Measurements from ENCODE around the gene CACNA1H. TPM values are rescaled to one million over a fixed set of nuclear protein-coding genes. Genes with fewer than 3 reads are reported as not detected.
"Not testable (repeated sequence)": the region's sequence is repeated elsewhere in the genome, so short reads cannot be mapped to it uniquely, and the experiment has no call there.

The CACNA1H gene
- total and polyA plus RNA-seq, 2 of the 4 experiments (the other 2 are of a cell fraction), result 1.6 to 5.8 TPM

GRCh38 chr16:1231301-1231700 lies 78.4 kb downstream of the CACNA1H start:
- H3K9me3 ChIP-seq (ENCODE audit: control insufficient read depth, insufficient read depth, low read length); ATAC-seq (ENCODE audit: low read depth); H3K23ac ChIP-seq (ENCODE audit: low read depth, low read length); H2AK5ac ChIP-seq (ENCODE audit: low read depth, low read length); POLR2A ChIA-PET (ENCODE audit: unreplicated experiment); H3K27ac ChIP-seq (ENCODE audit: insufficient read depth, low read length); intact Hi-C loops (cut with micrococcal nuclease); H3K79me1 ChIP-seq (ENCODE audit: low read depth in 1 of 2, low read length in 2 of 2); H3K4me2 ChIP-seq (ENCODE audit: low read depth, low read length); BruUV-seq (replicated peaks); H2BK120ac ChIP-seq (ENCODE audit: low read depth, low read length); H4K5ac ChIP-seq (ENCODE audit: low read depth, low read length); H3K27me3 ChIP-seq (ENCODE audit: control insufficient read depth, insufficient read depth, low read length); H2BK20ac ChIP-seq (ENCODE audit: low read depth, low read length); H2BK5ac ChIP-seq (ENCODE audit: low read depth, low read length, poor library complexity, severe bottlenecking); H3K18ac ChIP-seq (ENCODE audit: low read depth, low read length); H3K9me1 ChIP-seq (ENCODE audit: insufficient read depth, low read length); H4K91ac ChIP-seq (ENCODE audit: insufficient read depth, low read depth, low read length); H2BK15ac ChIP-seq (ENCODE audit: low read depth, low read length); dilution Hi-C loops (cut with HindIII; ENCODE audit: low sequenced_read_pairs, unreplicated experiment); H3K36me3 ChIP-seq (ENCODE audit: control insufficient read depth, insufficient read depth, low read length); H2AK9ac ChIP-seq (replicated peaks; ENCODE audit: low read depth, low read length, poor library complexity); H4K8ac ChIP-seq (ENCODE audit: low read depth in 2 of 2, low read length in 2 of 2); CTCF ChIA-PET; H3K9ac ChIP-seq (ENCODE audit: low read depth, low read length); H4K20me1 ChIP-seq (ENCODE audit: insufficient read depth, low read length); H3K4me3 ChIP-seq (ENCODE audit: insufficient read depth, low read depth, low read length); DNase-seq; H3K14ac ChIP-seq (replicated peaks; ENCODE audit: low read depth, low read length); H3K4me1 ChIP-seq (ENCODE audit: control insufficient read depth, insufficient read depth, low read length); H2AFZ ChIP-seq (replicated peaks; ENCODE audit: low read length, poor library complexity); in situ Hi-C loops (cut with MboI; ENCODE audit: low sequenced_read_pairs); H3K56ac ChIP-seq (ENCODE audit: extremely low read depth, insufficient read depth, low read length); H3K4ac ChIP-seq (ENCODE audit: low read depth, low read length): not testable (repeated sequence)
- no CpG with 5 or more reads among the region's 7 CpGs for WGBS, 2 experiments (ENCODE audit: extremely low coverage in 2 of 2, insufficient read length in 1 of 2)

GRCh38 chr16:1232049-1232748 lies 79.3 kb downstream of the CACNA1H start:
- H4K20me1 ChIP-seq (ENCODE audit: insufficient read depth, low read length); H3K79me1 ChIP-seq (ENCODE audit: low read depth in 1 of 2, low read length in 2 of 2); H3K36me3 ChIP-seq (ENCODE audit: control insufficient read depth, insufficient read depth, low read length); dilution Hi-C loops (cut with HindIII; ENCODE audit: low sequenced_read_pairs, unreplicated experiment); H3K4me1 ChIP-seq (ENCODE audit: control insufficient read depth, insufficient read depth, low read length); H4K91ac ChIP-seq (ENCODE audit: insufficient read depth, low read depth, low read length); H3K14ac ChIP-seq (replicated peaks; ENCODE audit: low read depth, low read length); H3K18ac ChIP-seq (ENCODE audit: low read depth, low read length); H2AK9ac ChIP-seq (replicated peaks; ENCODE audit: low read depth, low read length, poor library complexity); POLR2A ChIA-PET (ENCODE audit: unreplicated experiment); H3K27ac ChIP-seq (ENCODE audit: insufficient read depth, low read length); H3K9me3 ChIP-seq (ENCODE audit: control insufficient read depth, insufficient read depth, low read length); H2AK5ac ChIP-seq (ENCODE audit: low read depth, low read length); H3K23ac ChIP-seq (ENCODE audit: low read depth, low read length); in situ Hi-C loops (cut with MboI; ENCODE audit: low sequenced_read_pairs); H3K56ac ChIP-seq (ENCODE audit: extremely low read depth, insufficient read depth, low read length); H3K4me3 ChIP-seq (ENCODE audit: insufficient read depth, low read depth, low read length); CTCF ChIA-PET; intact Hi-C loops (cut with micrococcal nuclease); H2AFZ ChIP-seq (replicated peaks; ENCODE audit: low read length, poor library complexity); H2BK20ac ChIP-seq (ENCODE audit: low read depth, low read length); H3K4me2 ChIP-seq (ENCODE audit: low read depth, low read length); H4K8ac ChIP-seq (ENCODE audit: low read depth in 2 of 2, low read length in 2 of 2); H3K9ac ChIP-seq (ENCODE audit: low read depth, low read length); H2BK15ac ChIP-seq (ENCODE audit: low read depth, low read length); BruUV-seq (replicated peaks); H2BK120ac ChIP-seq (ENCODE audit: low read depth, low read length); H3K27me3 ChIP-seq (ENCODE audit: control insufficient read depth, insufficient read depth, low read length); H2BK5ac ChIP-seq (ENCODE audit: low read depth, low read length, poor library complexity, severe bottlenecking); H3K4ac ChIP-seq (ENCODE audit: low read depth, low read length); DNase-seq; H3K9me1 ChIP-seq (ENCODE audit: insufficient read depth, low read length); H4K5ac ChIP-seq (ENCODE audit: low read depth, low read length): not testable (repeated sequence)
- no CpG with 5 or more reads among the region's 47 CpGs for WGBS, 2 experiments (ENCODE audit: extremely low coverage in 2 of 2, insufficient read length in 1 of 2)
- ATAC-seq (ENCODE audit: low read depth), result peak; percentile 56; the same call in 1 of the 2 replicates
